ENCODE data around the gene TBC1D2B.

DNA sequence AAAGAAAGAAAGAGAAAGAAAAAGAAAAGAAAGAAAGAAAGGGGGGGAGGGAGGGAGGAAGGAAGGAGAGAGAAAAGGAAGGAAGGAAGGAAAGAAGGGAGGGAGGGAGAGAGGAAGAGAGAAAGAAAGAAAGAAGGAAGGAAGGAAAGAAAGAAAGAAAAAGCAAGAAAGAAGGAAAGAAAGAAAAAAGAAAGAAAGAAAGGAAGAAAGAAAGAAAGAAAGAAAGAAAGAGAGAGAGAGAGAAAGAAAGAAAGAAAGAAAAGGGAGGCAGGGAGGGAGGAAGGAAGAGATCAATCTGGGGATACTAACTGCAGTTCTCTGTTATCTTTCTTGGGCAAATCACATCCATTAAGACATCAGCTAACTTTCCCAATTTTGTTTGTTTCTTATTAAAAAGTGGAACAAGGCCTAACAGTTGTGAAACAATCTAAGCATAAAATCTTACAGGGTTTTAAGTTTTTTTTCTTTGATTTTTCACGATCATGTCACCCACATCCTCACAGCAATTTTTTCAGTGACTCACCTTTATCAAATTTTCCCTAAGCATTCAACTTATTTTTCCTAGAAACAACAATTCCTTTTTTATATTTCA, 36.8 kb downstream of the TBC1D2B start:
- TF ChIP-seq, protein P1, sequence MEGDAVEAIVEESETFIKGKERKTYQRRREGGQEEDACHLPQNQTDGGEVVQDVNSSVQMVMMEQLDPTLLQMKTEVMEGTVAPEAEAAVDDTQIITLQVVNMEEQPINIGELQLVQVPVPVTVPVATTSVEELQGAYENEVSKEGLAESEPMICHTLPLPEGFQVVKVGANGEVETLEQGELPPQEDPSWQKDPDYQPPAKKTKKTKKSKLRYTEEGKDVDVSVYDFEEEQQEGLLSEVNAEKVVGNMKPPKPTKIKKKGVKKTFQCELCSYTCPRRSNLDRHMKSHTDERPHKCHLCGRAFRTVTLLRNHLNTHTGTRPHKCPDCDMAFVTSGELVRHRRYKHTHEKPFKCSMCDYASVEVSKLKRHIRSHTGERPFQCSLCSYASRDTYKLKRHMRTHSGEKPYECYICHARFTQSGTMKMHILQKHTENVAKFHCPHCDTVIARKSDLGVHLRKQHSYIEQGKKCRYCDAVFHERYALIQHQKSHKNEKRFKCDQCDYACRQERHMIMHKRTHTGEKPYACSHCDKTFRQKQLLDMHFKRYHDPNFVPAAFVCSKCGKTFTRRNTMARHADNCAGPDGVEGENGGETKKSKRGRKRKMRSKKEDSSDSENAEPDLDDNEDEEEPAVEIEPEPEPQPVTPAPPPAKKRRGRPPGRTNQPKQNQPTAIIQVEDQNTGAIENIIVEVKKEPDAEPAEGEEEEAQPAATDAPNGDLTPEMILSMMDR (conservative IDR thresholded peaks at IDR 0.05) = no peak
- TF ChIP-seq ZFX (IDR thresholded peaks at IDR 0.05) = no peak
